ENCODE measurements around the gene TMIE. TPM values are rescaled to one million over a fixed set of nuclear protein-coding genes. Genes with fewer than 3 reads are reported as not detected.

Gene TMIE
- total and polyA plus RNA-seq, 2 of the 13 experiments (the other 11 are each of a cell fraction or from before 2014, with no cell fraction given), result not detected

DNA sequence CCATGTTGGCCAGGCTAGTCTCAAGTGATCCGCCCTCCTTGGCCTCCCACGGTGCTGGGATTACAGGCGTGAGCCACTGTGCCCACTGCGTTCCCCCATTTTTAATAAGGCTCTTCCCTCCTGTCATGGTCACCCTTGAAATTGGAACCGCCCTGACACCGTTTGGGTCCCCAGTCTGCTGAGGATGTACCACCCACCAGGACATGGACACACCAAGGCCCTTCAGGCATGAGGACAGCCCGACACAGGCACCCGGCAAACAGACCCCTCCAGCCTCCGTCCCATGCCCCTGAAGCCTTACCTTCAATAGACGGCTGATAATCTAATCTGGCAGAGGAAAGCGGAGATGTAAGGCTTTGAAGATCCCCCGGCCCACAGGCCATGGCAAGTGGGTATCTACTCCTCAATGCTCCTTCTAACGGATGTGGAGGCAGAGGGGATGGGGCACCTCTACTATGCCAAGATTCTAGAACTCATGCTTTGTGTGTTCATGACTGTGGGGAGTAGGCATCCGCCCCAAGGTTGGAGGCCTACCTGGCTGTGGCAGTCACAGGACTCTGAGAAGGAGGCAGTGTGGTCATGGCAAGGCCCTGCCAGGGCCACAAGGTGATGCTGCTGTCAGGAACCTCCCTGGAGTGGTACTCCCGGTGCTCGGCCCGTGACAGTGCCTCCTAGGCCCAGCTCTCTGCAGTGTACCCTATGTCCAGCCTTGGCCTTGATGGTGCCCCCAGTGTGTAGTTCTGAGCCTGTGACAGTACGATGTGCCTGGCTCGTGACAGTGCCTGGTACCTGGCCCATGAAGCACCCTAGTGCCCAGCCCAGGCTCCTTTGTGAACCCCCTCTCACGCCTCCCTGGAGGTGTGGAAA is 35.0 kb downstream of the TMIE start:
- 41% methylated on average over 13 of the region's 20 CpGs for WGBS (ENCODE audit: low lambda C conversion rate)
- H3K4me2 ChIP-seq (ENCODE audit: low read depth, low read length), result no peak overlapping the region
- no TSS peak for BruUV-seq (replicated peaks)
- no peaks in the 10 kb centered on the region for H3K79me2 ChIP-seq (ENCODE audit: insufficient read depth, low read length)
- ATAC-seq (no peak), FAIRE-seq (no peak), DNase-seq (ENCODE audit: low spot score) (no peak)
- H3K36me3 ChIP-seq (replicated peaks in 1 of 2; ENCODE audit: control insufficient read depth in 1 of 2, insufficient read depth in 2 of 2, low read length in 2 of 2), result no peaks in the 10 kb centered on the region
- intact Hi-C loops (cut with micrococcal nuclease; ENCODE audit: unreplicated experiment), result no loop called here
- peaks cover 1 to 8% of the 10 kb centered on the region in 2 experiments; a peak in 1 of 5 replicates for H3K27me3 ChIP-seq (ENCODE audit: control insufficient read depth in 1 of 2, insufficient read depth in 2 of 2, low read length in 2 of 2)
- ChIA-PET POLR2A (no interaction called here), CTCF (ENCODE audit: low intra/inter-chr PET ratio, low total read pairs) (no interaction called here)
- TF ChIP-seq PCBP1 (IDR thresholded peaks at IDR 0.05; ENCODE audit: borderline replicate concordance, low read depth, low read length), result no peak
- H3K9ac ChIP-seq (ENCODE audit: insufficient read depth, low read depth, low read length), result no peak overlapping the region
- no peaks in the 10 kb centered on the region for H3K4me1 ChIP-seq (ENCODE audit: insufficient read depth, low read length)
- H3K9me3 ChIP-seq (ENCODE audit: low read length), result no peaks in the 10 kb centered on the region
- no peak overlapping the region for H2AFZ ChIP-seq (ENCODE audit: low read length)
- no peak overlapping the region for H3K4me3 ChIP-seq (replicated peaks in 1 of 3; ENCODE audit: insufficient read depth in 1 of 3, low read depth in 2 of 3, low read length in 3 of 3)
- no peak overlapping the region for H3K27ac ChIP-seq (ENCODE audit: extremely low read length, insufficient read depth, low read length)
- in situ Hi-C loops (cut with HindIII; ENCODE audit: extremely low pct_ligation_motif_present, low pct_unique_long_range_greater_than_20kb), result no loop called here
- H4K20me1 ChIP-seq (ENCODE audit: insufficient read depth, low read length), result no peaks in the 10 kb centered on the region

DNA sequence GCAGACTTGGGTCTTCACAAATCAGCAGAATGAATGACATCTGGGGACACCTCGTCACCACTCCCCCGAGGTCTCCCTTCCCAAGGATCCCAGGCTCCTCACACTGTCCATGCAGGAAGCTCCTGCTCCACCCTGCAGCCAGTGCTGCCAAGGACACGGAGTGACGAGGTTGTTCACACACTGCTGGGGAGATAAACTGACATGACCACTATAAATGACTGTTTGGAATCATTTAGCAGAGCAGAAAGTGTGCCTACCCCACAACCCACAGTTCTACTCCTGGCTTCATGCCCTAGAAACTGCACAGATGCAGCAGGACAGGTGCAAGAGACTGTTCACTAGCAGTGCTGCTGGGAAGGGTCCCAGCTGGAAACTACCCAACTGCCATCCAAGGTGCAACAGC is 36.1 kb downstream of the TMIE start:
- ATAC-seq (no peak), FAIRE-seq (no peak), DNase-seq (ENCODE audit: low spot score) (no peak)
- no peak overlapping the region for H3K27ac ChIP-seq (ENCODE audit: extremely low read length, insufficient read depth, low read length)
- ChIA-PET CTCF (ENCODE audit: low intra/inter-chr PET ratio, low total read pairs) (no interaction called here), POLR2A (no interaction called here)
- BruUV-seq (replicated peaks), result no TSS peak
- in situ Hi-C loops (cut with HindIII; ENCODE audit: extremely low pct_ligation_motif_present, low pct_unique_long_range_greater_than_20kb) (no loop called here), intact Hi-C loops (cut with micrococcal nuclease; ENCODE audit: unreplicated experiment) (no loop called here)
- no peaks in the 10 kb centered on the region for H3K9me3 ChIP-seq (ENCODE audit: low read length)
- no peak overlapping the region for H3K4me3 ChIP-seq (replicated peaks in 1 of 3; ENCODE audit: insufficient read depth in 1 of 3, low read depth in 2 of 3, low read length in 3 of 3)
- H3K4me2 ChIP-seq (ENCODE audit: low read depth, low read length), result no peak overlapping the region
- no peaks in the 10 kb centered on the region for H3K4me1 ChIP-seq (ENCODE audit: insufficient read depth, low read length)
- no peaks in the 10 kb centered on the region for H3K79me2 ChIP-seq (ENCODE audit: insufficient read depth, low read length)
- no peak overlapping the region for H3K9ac ChIP-seq (ENCODE audit: insufficient read depth, low read depth, low read length)
- no peaks in the 10 kb centered on the region for H4K20me1 ChIP-seq (ENCODE audit: insufficient read depth, low read length)
- H3K27me3 ChIP-seq (ENCODE audit: control insufficient read depth in 1 of 2, insufficient read depth in 2 of 2, low read length in 2 of 2), result peaks cover 1 to 8% of the 10 kb centered on the region in 2 experiments; a peak in 1 of 5 replicates
- TF ChIP-seq ZNF660 (CRISPR knock-in tag; IDR thresholded peaks at IDR 0.05; ENCODE audit: borderline replicate concordance, low read depth) (no peak), HOXA9 (CRISPR knock-in tag; IDR thresholded peaks at IDR 0.05; ENCODE audit: borderline replicate concordance) (no peak), ATF7 (IDR thresholded peaks at IDR 0.05) (no peak), ATF7 (CRISPR knock-in tag; IDR thresholded peaks at IDR 0.05) (no peak), SALL1 (CRISPR knock-in tag; IDR thresholded peaks at IDR 0.05) (no peak), FOXM1 (CRISPR knock-in tag; IDR thresholded peaks at IDR 0.05) (no peak), ZNF367 (CRISPR knock-in tag; IDR thresholded peaks at IDR 0.05; ENCODE audit: borderline replicate concordance) (no peak), ZNF557 (CRISPR knock-in tag; IDR thresholded peaks at IDR 0.05) (no peak)
- TF ChIP-seq, protein P1, sequence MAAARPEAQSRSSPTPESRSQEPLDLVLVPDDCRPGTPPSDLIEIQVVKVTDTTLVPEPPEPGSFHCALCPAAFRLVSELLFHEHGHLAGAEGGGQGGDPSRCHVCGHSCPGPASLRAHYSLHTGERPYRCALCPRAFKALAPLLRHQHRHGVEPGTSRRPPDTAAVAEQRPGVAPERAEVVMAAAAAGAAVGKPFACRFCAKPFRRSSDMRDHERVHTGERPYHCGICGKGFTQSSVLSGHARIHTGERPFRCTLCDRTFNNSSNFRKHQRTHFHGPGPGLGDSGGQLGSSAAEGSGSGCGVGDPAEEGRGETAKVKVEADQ (CRISPR knock-in tag; IDR thresholded peaks at IDR 0.05; ENCODE audit: borderline replicate concordance), result no peak
- TF ChIP-seq, protein P2, sequence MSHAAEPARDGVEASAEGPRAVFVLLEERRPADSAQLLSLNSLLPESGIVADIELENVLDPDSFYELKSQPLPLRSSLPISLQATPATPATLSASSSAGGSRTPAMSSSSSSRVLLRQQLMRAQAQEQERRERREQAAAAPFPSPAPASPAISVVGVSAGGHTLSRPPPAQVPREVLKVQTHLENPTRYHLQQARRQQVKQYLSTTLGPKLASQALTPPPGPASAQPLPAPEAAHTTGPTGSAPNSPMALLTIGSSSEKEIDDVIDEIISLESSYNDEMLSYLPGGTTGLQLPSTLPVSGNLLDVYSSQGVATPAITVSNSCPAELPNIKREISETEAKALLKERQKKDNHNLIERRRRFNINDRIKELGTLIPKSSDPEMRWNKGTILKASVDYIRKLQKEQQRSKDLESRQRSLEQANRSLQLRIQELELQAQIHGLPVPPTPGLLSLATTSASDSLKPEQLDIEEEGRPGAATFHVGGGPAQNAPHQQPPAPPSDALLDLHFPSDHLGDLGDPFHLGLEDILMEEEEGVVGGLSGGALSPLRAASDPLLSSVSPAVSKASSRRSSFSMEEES (CRISPR knock-in tag; IDR thresholded peaks at IDR 0.05), result no peak
- no peak overlapping the region for H2AFZ ChIP-seq (ENCODE audit: low read length)
- H3K36me3 ChIP-seq (replicated peaks in 1 of 2; ENCODE audit: control insufficient read depth in 1 of 2, insufficient read depth in 2 of 2, low read length in 2 of 2), result no peaks in the 10 kb centered on the region
- no CpG with 5 or more reads among the region's 4 CpGs for WGBS (ENCODE audit: low lambda C conversion rate)
